ENCODE data around the gene PPP1R1B.
A peak's percentile ranks its signal among the peaks of the same experiment; 100 is the strongest.
"Not testable (repeated sequence)": the region's sequence is repeated elsewhere in the genome, so short reads cannot be mapped to it uniquely, and the experiment has no call there.

PPP1R1B gene
- 0 to 0.25 (median 0) reads per million in 18 experiments for total RNA-seq

DNA sequence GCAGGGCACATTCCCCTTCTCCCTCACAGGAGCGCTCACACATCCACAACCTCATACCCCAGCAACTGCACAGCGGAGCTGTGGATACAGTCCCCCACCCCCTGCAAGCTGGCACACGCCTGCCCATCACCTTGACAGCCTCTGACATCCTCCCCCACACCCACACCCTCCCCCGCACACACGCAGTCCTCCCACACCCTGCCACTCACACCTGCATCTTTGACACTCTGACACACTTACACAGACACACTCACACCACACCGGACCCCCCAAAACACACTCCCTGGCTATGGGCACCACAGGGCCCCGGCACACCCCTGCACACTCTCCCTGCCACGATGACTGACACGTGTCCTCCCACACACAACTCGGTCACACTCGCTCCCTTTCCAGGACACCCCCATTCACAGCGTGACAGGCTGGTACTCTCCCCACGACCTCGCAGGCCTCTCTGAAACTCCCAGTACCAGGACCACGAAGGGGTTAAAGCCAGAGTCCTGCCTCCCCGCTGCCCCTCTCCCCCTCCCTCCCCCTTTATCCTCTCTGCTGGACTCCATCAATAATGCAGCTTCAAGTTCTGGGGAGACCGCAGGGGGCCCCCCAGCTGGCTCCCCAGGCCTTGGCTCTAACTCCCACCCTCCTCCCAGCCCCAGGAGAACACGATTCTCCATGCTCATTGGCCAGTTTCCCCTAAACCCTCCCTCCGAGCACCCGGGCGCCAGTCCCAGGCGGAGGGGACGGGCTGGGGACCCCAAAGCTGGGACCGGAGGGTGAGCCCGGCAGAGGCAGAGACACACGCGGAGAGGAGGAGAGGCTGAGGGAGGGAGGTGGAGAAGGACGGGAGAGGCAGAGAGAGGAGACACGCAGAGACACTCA is at the start of gene PPP1R1B:
PPP1R1B (plus strand) TSS at position 782 of the 876 bp plus-strand sequence. CDS start 441 bp downstream, outside the sequence.
- no peak for DNase-seq

DNA sequence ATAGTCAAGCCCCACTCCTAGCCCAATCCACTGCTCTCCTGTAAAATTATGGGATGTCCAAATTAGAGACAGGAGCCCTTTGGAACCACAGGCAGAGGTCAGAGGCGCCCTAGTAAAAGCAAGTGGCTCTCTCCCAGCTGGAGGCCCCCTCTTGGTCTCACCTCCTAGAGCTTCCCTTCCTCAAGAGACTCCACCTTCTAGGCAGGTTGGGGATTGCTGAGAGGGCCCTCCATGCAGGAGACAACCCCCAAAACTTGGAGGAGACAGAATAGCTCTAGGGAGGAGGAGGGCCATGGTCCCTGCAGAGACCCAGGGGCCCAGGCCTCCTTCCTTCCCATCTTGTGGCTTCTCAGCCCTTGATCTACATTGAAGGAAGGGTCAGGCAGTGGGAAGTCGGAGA is 48.5 kb upstream of the PPP1R1B start:
- DNase-seq: no peak

DNA sequence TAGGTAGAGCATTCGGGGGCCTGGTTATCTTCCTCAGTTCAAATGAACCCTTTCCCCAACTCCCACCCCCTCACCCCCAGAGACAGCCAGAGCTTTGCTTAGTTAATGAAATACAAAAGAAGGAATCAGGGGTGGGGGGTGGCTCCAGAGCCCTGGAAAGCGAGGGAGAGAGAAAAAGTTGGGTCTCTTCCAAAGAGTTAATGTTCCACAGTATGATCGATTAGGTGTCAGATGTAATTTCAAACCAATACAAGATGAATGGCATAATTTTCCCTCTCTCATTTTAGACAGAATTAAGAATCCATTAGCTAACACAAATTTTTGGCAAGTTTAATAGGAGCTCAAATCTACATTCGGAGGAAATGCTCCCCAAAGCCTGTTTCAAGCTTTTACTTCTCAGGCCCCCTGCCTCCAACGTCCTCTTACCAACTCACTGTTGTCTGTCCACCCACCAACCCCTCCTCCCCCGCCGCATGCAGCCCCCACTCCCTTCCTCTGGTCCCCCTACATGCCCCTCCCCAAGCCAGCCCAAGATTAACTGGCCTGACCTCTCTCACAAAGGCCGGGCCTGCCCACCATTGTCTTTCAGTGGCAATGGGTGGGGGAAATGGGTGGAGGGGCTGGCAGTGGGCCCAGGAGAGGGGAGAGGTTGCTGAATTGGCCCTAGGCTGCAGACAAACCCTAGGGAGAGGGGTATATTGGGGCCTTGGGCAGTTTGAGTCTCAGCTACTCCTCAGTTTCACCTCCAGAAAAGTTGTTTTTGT is 47.3 kb upstream of the PPP1R1B start:
- DNase-seq: no peak

DNA sequence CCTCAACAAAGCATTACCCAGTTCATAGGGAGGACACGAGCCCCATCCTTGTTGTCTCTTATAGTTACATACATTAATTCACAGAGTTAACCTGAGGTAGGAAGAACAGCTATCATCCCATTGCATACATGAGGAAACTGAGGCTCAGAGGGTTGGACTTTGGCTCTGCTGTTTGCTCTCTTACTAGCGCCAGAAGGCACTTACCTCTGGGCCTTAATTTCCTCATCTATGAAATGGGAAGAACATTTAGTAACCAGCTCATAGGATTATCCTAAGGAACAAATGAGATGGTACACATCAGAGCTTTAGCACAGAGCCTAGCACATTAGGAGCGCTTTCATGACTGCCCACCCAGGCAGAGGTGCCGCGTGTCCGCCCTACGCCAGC is 46.7 kb upstream of the PPP1R1B start:
- DNase-seq: no peak

DNA sequence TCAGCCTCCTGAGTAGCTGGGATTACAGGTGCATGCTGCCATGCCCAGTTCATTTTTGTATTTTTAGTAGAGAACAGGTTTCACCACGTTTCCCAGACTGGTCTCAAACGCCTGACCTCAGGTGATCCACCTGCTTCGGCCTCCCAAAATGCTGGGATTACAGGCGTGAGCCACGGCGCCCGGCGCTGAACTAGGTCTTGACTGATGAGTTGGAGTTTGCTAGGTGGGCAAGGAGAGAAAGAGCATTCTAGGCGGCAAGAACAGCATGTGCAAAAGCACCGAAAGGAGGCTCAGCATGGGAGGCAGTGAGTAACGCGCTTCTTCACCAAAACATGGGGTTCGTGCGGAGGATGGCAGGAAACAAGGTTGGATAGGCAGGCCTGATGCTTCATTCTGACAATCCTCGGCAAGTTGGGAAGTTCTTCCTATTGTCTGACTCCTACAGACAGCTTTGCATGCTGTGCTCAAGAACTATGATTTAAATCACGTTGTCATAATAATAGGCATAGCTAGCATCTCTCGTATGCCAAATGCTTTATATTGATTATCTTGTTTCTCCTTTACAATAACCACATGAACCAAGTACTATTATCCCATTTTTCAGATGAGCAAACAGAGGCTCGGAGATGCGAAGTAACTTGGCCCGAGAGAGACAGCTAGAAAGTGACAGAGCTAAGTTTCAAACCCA is 45.5 kb upstream of the PPP1R1B start:
- DNase-seq: no peak

DNA sequence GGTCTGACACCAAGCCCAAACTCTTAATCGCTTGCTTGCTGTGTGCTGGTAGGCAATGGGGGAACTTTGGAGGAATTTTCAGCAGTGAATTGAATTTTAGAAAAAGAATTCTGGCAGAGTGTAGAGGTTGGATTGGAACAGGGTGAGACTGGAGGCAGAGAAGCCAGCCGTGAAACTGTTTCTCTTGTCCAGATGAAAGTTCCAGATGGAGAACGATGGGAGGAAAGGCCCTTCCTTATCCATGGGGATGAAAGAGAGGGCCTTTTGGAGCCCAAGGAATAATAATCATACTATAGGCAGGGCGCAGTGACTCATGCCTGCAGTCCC is 45.0 kb upstream of the PPP1R1B start:
- no peak for DNase-seq

DNA sequence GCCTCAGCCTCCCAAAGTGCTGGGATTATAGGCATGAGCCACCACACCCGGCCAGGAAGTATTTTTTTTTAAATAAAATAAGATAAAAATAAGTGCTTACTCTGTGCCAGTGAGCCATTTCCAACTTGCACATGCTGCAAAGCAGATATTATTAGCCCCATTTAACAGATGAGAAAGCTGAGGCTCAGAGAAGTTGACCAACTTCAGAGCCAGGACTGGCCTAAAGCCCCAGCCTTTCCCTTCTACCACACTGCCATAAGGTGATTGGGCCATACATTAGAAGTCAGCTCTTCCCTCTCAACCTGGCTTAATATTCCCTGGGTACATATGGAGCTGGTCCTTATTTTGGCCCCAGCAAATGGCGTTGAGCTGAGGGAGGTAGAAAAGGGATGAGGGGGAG is 44.1 kb upstream of the PPP1R1B start:
- DNase-seq: no peak

DNA sequence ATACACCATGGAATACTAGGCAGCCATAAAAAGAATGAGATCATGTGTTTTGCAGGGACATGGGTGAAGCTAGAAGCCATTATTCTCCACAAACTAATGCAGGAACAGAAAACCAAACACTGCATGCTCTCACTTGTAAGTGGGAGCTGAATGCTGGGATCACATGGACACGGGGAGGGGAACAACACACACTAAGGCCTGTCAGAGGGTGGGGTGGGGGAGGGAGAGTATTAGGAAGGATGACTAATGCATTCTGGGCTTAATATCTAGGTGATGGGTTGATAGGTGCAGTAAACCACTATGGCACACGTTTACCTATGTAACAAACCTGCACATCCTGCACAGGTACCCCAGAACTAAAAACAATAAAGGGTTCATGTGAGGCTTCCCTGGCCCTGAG is 36.6 kb upstream of the PPP1R1B start:
- DNase-seq: not testable (repeated sequence)

DNA sequence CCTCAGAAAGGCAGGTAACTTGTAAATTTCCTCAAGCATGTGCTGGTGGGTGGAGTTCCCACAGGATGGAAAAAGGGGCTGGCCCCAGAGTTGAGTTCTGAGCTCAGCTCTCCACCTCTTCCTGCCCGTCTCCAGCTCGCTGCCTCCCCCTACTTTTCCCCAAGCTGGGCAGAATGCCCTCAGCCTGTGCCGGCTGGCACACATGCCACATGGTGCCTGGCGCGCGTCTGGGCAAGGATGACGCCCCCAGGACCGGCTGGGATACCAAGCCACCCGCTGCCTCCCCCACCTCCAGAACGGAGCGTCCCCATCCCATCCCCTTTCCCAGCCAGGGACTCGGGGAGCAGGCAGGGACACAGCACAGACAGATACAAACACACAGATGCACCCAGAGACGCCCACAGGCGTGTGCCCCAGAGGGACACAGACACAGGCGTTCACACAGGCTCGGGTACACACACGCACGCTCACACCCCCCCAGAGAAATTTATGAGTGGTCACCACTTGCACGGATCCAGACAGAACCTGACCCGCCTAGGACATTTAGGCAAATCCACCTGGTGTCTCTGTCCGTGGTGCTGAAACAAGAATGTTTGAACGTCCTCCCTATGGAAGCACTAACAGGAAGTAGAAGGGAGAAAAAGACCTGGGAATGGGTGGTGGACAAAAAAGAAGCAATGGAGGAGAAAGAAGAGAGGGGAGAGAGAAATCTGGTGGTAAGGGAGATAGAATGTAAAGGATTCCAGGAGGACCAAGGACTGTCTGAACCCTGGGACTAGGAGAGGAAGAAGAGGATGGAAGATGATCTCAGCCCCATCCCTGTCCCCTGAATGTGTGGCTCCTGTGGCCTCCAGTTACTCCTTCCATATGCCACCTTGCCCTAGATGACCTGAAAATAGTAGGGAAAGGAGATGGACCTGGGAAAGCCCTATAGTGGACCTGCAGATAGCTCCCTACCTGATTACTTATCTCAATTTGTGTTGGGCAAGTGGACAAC is 34.5 kb upstream of the PPP1R1B start:
- DNase-seq: peak in 1 of 2 donors; percentile 24

DNA sequence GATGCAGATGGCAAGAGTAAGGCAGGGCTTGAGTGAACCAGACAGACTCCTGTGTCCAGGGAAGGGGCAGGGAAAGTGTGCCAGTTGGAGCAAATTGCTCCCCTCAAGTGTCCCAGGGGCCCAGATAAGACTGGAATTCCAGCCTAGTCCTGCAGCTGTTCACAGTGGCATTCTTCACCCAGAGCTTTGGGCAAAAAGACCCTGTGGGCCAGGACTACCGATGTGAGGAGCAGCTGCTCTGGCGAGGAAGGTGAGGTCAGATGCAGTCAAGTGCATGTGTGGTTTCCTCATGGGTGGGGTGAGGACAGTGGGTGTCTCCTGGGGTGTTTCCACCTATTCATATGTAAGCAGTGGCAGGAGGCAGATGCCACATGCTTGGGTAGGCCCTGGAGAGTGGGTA is 33.4 kb upstream of the PPP1R1B start:
- no peak for DNase-seq

DNA sequence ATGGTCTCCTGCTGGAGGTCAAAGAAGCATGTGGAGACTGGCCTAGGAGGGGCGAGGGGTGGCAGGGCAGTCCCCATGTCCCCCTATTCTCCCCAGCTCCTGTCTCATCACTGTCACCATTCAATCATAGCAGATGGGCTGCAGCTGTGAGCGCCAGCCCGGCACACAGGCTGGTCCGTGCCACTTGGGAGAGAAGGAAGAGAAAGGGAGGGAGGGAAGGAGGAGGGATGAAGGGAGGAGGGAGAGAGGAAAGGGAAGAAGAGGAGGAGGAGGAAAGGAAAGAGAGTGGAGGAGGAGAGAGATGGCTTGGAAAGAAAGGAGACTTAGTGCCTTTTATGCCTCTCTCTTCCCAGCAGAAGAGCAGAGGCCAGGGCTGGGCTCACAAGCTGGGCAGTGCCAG is 31.5 kb upstream of the PPP1R1B start:
- DNase-seq: no peak

DNA sequence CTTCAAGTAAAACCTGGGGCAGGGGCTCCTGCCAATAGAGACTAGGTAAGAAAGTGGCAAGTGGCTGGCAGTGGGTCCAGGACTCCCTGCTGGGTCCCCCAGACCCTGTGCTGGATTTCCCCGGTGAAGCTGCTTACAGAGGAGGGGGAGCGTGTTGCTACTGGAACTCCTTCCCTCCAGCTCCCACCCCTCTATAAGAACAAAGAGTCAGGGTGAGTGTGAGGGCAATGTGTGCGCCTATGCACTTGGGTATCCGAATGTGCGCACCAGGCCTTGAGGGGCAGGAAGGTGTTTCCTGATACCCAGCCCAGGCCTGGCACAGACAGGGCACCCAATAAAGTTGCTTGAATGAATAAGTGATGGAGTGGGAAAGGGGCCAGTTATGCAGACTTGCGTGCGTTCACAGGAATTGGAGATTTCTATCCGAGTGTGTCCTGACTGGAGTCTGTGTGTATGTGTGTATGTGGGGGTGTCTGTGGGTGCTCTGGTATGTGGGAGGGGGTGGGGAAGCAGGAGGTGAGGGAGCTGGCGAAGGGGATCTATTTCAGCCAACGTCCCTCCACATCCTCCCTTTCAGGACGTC is 30.7 kb upstream of the PPP1R1B start:
- DNase-seq: no peak

DNA sequence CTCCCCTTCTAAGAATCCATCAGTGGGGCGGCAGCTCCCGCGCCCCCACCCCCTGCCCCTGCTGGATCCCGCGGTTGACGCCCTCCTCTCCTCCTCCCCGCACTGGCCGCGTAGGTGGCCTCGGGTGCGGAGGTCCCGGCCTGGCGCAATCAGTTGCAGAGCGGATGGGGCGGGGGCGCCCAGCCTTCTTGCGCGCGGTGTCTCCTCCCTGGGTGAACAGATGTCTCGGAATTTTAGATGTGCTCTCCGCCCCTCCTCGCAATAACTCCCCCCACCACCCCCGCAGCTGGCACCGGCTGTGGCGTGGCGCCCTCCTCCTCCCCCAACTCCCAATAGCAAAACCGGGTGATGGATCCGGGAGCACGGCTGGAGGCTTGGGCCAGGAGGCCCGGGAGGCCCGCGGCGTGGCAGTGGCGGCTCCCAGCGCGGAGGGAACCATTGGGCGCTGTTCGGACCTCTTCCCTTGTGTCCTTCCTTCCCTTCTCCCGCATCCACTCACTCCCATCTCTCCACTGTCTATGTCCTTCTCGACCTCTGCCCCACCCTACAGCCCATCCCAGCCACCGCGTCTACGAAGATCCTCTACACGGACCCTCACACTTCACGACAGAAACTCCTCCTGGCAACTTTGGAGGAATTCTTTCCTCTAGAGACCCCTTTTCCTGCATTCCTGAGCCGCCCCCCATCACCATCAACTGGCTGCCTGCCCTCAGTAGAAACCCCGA is 30.0 kb upstream of the PPP1R1B start:
- DNase-seq: no peak

DNA sequence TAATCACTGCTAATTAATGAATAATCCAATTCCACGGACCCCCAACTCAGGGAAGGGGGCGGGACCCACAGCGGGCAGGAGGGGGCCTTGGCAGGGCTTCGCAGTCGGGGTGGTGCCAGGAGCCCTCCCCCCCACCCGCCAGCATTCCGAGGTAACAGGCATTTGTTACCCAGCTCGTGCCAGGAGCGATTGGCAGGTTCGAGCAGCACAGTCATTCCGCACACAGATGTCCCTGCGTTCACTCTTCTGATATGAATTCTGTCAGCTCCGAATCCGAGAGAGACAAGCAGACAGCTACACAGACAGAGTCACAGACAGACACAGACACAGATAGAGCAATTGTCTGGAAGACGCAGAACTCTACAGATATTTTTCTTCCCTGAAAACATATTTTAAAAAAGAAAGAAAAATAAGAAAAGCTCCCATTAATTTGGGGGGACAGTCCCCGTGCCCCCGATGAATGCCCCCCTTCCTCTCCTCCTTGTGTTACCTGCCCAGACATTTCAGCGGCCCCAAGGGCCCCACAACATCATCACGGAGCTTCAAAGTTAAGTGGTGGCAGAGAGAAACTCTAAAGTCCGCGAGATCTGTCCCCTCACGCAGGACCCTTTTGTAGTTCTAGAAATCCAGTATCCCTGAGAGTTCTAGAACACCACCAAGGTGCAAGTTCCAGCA is 29.2 kb upstream of the PPP1R1B start:
- DNase-seq: no peak

DNA sequence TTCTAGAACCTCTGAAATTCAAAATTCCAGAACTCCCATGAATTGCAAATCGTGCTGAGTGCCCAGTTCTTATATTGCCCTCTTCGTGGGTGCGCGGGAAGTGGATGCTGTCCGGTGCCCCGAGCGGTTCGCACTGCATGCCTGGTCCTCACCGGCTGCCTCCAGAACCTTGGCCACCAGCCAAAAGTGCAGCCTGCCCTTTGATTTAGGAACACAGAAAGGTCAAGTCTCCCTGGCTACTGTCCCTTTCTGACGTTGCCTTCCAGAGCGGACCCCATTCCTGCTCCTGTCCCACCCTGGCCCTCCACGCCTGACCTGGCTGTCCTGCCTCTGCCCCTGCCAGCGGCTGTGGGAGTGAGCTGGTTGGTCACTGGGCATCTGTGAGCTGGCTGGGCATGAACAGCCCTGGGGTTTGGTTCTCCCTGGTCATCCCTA is 28.7 kb upstream of the PPP1R1B start:
- DNase-seq: no peak

DNA sequence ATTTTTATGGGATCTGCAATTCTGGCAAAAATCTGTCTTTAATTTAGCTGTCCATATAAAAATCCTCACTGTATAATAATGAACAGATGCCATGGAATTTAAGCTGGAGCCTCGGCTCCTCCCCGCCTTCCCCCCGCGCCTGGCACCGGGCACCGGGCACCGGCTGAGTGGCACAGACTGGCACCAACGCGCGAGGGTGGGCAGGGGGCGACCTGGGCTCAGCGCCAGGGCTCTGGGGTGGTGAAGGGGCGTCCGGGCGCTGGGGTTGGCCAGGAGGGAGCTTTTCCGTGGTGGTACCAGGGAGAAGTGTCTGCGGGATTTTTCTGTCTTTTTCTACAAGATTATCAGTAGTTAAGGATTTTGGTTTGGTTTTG is 28.1 kb upstream of the PPP1R1B start:
- no peak for DNase-seq

DNA sequence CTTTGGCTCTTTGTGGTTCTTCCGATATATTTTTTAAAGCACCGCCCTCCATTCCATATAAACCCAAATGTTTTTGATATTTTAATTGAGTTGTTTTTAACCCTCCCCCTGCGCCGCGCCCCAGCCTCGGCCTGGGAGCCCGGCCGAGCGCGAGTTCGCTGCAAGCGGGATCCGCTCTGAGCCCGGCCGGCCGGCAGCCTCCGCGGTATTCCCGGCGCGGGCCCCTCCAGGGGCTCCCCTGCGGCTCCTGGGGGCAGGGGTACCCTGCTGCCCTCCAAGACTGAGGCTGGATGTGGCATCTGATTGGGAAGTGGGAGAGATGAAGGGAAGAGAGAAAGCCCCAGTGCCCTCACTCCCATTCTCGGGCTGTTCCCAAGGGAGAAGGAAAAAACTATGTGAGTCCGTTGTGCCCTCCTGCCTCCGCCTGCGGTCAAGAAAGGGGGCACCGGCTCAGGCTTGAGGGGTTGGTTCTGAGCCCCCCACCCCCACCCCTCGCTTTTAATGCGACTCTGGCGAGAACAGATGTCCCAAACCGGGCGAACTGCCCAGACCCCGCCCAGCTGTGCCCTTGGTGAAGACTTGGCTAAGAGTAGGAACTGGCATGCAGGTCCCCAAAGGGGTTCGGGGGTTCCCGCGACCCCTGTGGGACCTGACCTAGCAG is 27.6 kb upstream of the PPP1R1B start:
- DNase-seq: no peak

DNA sequence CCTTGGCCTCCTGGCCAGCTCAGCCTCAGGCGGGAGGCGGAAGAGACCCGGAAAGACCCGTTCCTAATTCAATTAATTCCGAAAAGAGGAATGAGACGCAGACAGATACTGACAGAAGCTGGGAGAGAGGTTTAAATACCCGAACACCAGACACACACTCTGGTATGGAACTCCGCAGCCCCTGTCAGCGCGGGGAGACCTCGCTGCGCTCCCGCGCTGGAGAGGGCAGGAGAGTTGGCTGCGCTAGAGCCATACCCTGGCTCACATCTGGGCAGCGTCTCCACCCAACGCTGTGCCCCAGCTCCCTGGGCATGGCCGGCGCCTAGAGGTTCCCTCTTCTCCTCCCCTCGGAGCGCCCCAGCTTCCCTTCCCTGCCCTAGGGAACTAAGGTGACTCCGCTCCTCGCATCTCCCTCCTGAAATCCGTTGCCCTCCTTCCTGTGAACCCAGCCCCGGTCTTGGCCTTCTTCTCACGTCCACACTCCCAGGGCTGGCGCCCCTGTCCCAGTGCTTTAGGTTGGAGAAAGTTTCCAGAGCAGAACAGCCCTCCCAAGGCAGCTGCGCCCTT is 27.0 kb upstream of the PPP1R1B start:
- DNase-seq: peak in 1 of 2 donors; percentile 2

DNA sequence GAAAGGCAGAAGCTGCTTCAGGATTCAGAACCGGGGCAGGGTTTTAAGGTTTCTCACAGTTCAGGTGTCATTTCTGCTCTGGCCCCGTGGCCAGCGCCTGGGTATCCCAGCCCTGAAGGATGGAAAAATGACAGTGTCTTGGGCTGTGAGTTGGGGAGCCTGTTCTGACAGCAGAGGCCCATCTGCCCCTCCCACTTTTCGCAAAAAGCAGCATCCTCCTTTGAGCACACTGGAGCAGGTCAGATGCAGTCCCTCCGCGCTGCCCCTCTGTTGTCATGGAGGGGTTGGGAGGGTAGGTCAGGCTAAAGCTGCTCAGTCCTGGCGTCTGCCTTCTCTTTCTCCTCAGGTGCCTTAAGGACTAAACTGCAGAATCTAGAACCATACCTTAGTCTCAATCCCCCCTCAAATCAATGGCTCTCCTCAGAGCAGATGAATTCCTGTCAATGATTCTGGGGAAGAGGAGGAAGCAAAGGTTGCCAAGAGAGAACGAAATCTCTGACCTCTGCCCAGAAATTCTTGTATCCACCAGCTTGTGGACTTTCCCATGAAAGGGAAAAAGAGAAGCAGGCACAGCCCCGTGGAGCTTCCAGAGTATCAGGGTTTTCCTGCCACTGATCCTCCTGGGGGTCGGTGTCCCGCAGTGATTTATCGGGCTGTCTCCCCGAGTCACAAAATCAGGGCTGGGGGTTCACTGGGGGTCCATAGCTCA is 26.3 kb upstream of the PPP1R1B start:
- no peak for DNase-seq
